Measurements from ENCODE around the gene KSR2.

- TF ChIP-seq, protein P1, sequence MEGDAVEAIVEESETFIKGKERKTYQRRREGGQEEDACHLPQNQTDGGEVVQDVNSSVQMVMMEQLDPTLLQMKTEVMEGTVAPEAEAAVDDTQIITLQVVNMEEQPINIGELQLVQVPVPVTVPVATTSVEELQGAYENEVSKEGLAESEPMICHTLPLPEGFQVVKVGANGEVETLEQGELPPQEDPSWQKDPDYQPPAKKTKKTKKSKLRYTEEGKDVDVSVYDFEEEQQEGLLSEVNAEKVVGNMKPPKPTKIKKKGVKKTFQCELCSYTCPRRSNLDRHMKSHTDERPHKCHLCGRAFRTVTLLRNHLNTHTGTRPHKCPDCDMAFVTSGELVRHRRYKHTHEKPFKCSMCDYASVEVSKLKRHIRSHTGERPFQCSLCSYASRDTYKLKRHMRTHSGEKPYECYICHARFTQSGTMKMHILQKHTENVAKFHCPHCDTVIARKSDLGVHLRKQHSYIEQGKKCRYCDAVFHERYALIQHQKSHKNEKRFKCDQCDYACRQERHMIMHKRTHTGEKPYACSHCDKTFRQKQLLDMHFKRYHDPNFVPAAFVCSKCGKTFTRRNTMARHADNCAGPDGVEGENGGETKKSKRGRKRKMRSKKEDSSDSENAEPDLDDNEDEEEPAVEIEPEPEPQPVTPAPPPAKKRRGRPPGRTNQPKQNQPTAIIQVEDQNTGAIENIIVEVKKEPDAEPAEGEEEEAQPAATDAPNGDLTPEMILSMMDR (IDR thresholded peaks at IDR 0.05), result no peak
- TF ChIP-seq POLR2A (IDR thresholded peaks at IDR 0.05), result no peak
Observed at GRCh38 chr12:118010903-118011302, 42.1 kb upstream of the KSR2 start.
